Neural progenitor cell (in vitro differentiated cells): ENCODE results near the gene NUAK2. TPM values are rescaled to one million over a fixed set of nuclear protein-coding genes. Genes with fewer than 3 reads are reported as not detected.

Source experiments
- DNase-seq: peaks from one replicate; pipeline ENCODE4 v3.0.0-alpha.2; 2016; ENCODE audit warnings: low spot score
- H2AFZ ChIP-seq: fragments of 200-600 bp; sonication (generic); replicated peaks from 2 replicates; pipeline ENCODE4 v1.6.1; 2016; ENCODE audit warnings: antibody characterized with exemption
- H3F3A ChIP-seq: fragments of 200-600 bp; sonication (generic); 2 replicates; pipeline ENCODE4 v1.6.1; 2016; ENCODE audit warnings: antibody characterized with exemption, low read depth
- H3K27ac ChIP-seq: fragments of 200-600 bp; sonication (generic); 2 replicates; pipeline ENCODE4 v1.5.1; 2016; ENCODE audit warnings: mild to moderate bottlenecking
- H3K27me3 ChIP-seq: fragments of 200-600 bp; sonication (generic); 2 replicates; pipeline ENCODE4 v1.6.1; 2016; ENCODE audit warnings: mild to moderate bottlenecking, moderate library complexity
- H3K36me3 ChIP-seq: fragments of 200-600 bp; sonication (generic); 2 replicates; pipeline ENCODE4 v1.5.1; 2016
- H3K4me1 ChIP-seq: fragments of 200-600 bp; sonication (generic); 2 replicates; pipeline ENCODE4 v1.6.1; 2016; ENCODE audit warnings: mixed run types
- H3K4me2 ChIP-seq: fragments of 200-600 bp; sonication (generic); 2 replicates; pipeline ENCODE4 v1.6.1; 2016
- H3K4me3 ChIP-seq: fragments of 200-600 bp; sonication (generic); 2 replicates; pipeline ENCODE4 v1.5.1; 2016
- H3K79me2 ChIP-seq: fragments of 200-600 bp; sonication (generic); 2 replicates; pipeline ENCODE4 v1.6.1; 2016; ENCODE audit warnings: low read depth
- H3K9ac ChIP-seq: fragments of 200-600 bp; sonication (generic); 2 replicates; pipeline ENCODE4 v1.6.1; 2016
- H3K9me3 ChIP-seq: fragments of 200-600 bp; sonication (generic); 2 replicates; pipeline ENCODE4 v1.5.1; 2016; ENCODE audit warnings: low read depth
- H4K20me1 ChIP-seq: fragments of 200-600 bp; sonication (generic); 2 replicates; pipeline ENCODE4 v1.6.1; 2016; ENCODE audit warnings: low read depth
- H3K27ac Mint-ChIP-seq: 3 replicates; pipeline ENCODE4 v1.8.0; 2021; ENCODE audit warnings: mixed read lengths
- H3K27me3 Mint-ChIP-seq: 2 replicates; pipeline ENCODE4 v1.8.0; 2022; ENCODE audit warnings: low read depth, mild to moderate bottlenecking, inconsistent platforms, moderate library complexity, mixed read lengths; ENCODE audit not compliant: insufficient read depth
- H3K36me3 Mint-ChIP-seq: 3 replicates; pipeline ENCODE4 v1.8.0; 2021; ENCODE audit warnings: mixed read lengths
- H3K4me1 Mint-ChIP-seq: 3 replicates; pipeline ENCODE4 v1.8.0; 2021; ENCODE audit warnings: mixed read lengths
- H3K4me3 Mint-ChIP-seq: 3 replicates; pipeline ENCODE4 v1.8.0; 2021; ENCODE audit warnings: mild to moderate bottlenecking, moderate library complexity, mixed read lengths
- H3K9me3 Mint-ChIP-seq: 3 replicates; pipeline ENCODE4 v1.8.0; 2020; ENCODE audit warnings: mixed read lengths
- EZH2 ChIP-seq: fragments of 200-600 bp; sonication (generic); IDR thresholded peaks from 2 replicates; pipeline ENCODE4 v1.6.1; 2017; ENCODE audit warnings: antibody characterized with exemption, mild to moderate bottlenecking, moderate library complexity
- EZH2phosphoT487 ChIP-seq: fragments of 200-600 bp; sonication (generic); IDR thresholded peaks from 2 replicates; pipeline ENCODE4 v1.6.1; 2017; ENCODE audit warnings: antibody characterized with exemption
- total RNA-seq: library from RNA; depleted of rRNA; stranded (reverse); fragments of >200 nt; gene quantifications from 2 replicates; pipeline ENCODE4 v1.2.3, GENCODE V29; 2015; ENCODE audit warnings: low replicate concordance
- TF ChIP-seq, protein P1 (sequence below): fragments of 200-600 bp; sonication (generic); IDR thresholded peaks from 2 replicates; pipeline ENCODE4 v1.5.1; 2017; ENCODE audit warnings: antibody characterized with exemption, mild to moderate bottlenecking

The NUAK2 gene
- total RNA-seq, 1 donor from 2014 or later = 29.4 TPM

DNA sequence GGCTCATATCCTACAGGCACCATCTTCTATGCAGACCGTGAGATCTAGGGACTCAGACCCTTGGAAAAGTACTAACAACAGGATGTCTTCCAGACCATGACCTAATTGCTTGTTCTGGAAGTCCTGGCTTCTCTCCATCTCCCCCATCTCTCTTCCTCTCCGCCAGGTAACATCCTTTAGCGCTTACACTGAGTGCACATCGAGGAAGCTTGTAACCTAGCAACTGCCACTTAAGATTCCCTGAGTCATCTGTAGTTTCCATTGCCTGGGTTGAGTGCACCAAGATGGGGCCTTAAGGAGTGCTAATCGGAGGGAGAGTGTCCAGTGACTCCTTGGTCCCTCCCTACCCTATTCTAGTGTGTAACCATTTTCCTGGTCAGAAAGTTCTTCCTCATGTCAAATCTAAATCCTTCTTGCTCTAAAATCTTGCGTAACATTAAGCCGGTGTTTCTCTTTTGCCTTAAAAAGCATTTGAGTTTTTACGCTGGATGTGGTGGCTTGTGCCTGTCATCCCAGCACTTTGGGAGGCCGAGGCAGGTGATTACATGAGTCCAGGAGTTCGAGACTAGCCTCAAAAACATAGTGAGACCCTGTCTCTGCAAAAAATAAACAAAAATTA, 25.5 kb upstream of the NUAK2 start:
- Histone ChIP-seq H4K20me1 (peaks cover 13% of the 10 kb centered on the region), H3K36me3 (no peaks in the 10 kb centered on the region), H3K9me3 (no peaks in the 10 kb centered on the region), H3K27ac (no peak overlapping the region), H2AFZ (no peak overlapping the region), H3K4me2 (no peak overlapping the region), H3F3A (peaks cover 57% of the 10 kb centered on the region), H3K27me3 (peaks cover 50% of the 10 kb centered on the region), H3K4me1 (peaks cover 53% of the 10 kb centered on the region), H3K9ac (no peak overlapping the region), H3K4me3 (no peak overlapping the region), H3K79me2 (no peaks in the 10 kb centered on the region)
- Mint-ChIP-seq H3K27me3 (peaks cover 22% of the 10 kb centered on the region), H3K4me3 (no peak overlapping the region), H3K27ac (no peak overlapping the region), H3K36me3 (peaks cover 6% of the 10 kb centered on the region), H3K9me3 (peaks cover 4% of the 10 kb centered on the region), H3K4me1 (peaks cover 65% of the 10 kb centered on the region)
- TF ChIP-seq EZH2phosphoT487 (no peak), EZH2 (no peak)
- TF ChIP-seq, protein P1, sequence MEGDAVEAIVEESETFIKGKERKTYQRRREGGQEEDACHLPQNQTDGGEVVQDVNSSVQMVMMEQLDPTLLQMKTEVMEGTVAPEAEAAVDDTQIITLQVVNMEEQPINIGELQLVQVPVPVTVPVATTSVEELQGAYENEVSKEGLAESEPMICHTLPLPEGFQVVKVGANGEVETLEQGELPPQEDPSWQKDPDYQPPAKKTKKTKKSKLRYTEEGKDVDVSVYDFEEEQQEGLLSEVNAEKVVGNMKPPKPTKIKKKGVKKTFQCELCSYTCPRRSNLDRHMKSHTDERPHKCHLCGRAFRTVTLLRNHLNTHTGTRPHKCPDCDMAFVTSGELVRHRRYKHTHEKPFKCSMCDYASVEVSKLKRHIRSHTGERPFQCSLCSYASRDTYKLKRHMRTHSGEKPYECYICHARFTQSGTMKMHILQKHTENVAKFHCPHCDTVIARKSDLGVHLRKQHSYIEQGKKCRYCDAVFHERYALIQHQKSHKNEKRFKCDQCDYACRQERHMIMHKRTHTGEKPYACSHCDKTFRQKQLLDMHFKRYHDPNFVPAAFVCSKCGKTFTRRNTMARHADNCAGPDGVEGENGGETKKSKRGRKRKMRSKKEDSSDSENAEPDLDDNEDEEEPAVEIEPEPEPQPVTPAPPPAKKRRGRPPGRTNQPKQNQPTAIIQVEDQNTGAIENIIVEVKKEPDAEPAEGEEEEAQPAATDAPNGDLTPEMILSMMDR = no peak
- DNase-seq = no peak

DNA sequence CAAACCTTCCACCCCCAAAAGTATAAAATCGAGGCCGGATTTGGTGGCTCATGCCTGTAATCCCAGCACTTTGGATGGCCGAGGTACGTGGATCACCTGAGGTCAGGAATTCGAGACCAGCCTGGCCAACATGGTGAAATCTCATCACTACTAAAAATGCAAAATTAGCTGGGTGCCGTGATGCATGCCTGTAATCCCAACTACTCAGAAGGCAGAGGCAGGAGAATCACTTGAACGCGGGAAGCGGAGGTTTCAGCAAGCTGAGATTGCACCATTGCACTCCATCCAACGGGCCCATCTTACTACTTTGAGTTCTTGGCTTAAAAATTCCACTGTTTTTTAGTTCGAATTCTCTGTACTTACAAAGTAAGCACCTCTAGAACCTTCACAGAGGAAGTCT, 24.2 kb upstream of the NUAK2 start:
- no peaks in the 10 kb centered on the region for H3K36me3 ChIP-seq
- peaks cover 26% of the 10 kb centered on the region for H3K27me3 Mint-ChIP-seq

DNA sequence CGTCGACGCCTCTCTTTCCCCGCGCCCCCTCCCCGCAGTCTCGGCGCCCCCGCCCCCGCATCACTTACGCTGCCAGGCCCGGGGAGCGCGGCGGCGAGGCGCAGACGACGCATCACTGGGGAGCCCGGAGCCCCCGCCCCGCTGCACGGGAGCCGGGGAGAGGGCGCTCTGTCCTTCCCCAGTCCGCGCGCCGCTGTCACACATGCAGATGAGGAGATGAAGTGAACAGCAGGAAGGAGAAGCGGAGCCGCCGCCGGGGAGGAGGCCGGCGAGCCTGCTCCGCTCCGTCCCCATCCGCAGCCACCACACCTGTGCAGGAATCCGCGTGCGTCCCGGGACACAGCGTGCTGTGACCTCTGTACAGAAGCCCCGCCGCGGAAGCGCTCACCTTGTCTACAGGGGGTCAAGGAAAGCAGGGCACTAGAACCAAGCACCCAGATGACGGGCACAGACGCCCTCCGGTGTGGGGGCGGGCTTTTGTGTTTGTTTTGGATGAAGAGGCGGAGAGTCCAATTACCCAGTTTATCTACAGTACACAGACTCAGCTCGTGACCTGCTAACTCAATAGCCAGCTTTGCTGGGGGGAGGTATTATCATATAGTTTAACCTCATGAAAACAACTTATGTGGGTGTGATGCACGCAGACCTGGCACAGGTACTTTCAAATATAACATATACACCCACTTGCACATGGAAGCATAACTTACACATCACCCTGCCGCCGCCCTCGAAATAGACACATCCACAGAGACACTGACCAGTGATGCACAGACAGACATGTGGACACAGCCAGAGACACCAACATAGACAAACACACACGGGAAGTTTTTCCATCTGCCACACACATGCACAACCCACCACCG, 22.8 kb upstream of the NUAK2 start:
- Mint-ChIP-seq H3K4me3 (peak overlapping the region; percentile 58), H3K27ac (no peak overlapping the region), H3K4me1 (peaks cover 45% of the 10 kb centered on the region), H3K36me3 (peaks cover 8% of the 10 kb centered on the region), H3K9me3 (peaks cover 5% of the 10 kb centered on the region), H3K27me3 (peaks cover 26% of the 10 kb centered on the region)
- no peak overlapping the region for H3K9ac ChIP-seq
- TF ChIP-seq EZH2 (peak; percentile 53), EZH2phosphoT487 (no peak)
- TF ChIP-seq, protein P1 = no peak
- H2AFZ ChIP-seq = peak overlapping the region; percentile 46
- peaks cover 37% of the 10 kb centered on the region for H3F3A ChIP-seq
- no peaks in the 10 kb centered on the region for H3K9me3 ChIP-seq
- H3K27me3 ChIP-seq = peaks cover 53% of the 10 kb centered on the region
- H3K4me1 ChIP-seq = peaks cover 29% of the 10 kb centered on the region
- DNase-seq = peak; percentile 78
- H3K36me3 ChIP-seq = no peaks in the 10 kb centered on the region
- H3K27ac ChIP-seq = no peak overlapping the region
- H3K4me2 ChIP-seq = peak overlapping the region; percentile 97
- peak overlapping the region; percentile 61 for H3K4me3 ChIP-seq
- peaks cover 9% of the 10 kb centered on the region for H4K20me1 ChIP-seq
- no peaks in the 10 kb centered on the region for H3K79me2 ChIP-seq

More for the DNA sequence above, 24.2 kb upstream of the NUAK2 start:
- no peak for DNase-seq
- H4K20me1 ChIP-seq = peaks cover 13% of the 10 kb centered on the region
- no peak overlapping the region for H3K4me3 ChIP-seq
- TF ChIP-seq EZH2 (no peak), EZH2phosphoT487 (no peak)
- TF ChIP-seq, protein P1 = no peak
- no peak overlapping the region for H2AFZ ChIP-seq
- peaks cover 6% of the 10 kb centered on the region for H3K36me3 Mint-ChIP-seq
- no peak overlapping the region for H3K27ac Mint-ChIP-seq
- H3F3A ChIP-seq = peaks cover 52% of the 10 kb centered on the region
- H3K9me3 ChIP-seq = no peaks in the 10 kb centered on the region
- H3K9ac ChIP-seq = no peak overlapping the region
- peaks cover 4% of the 10 kb centered on the region for H3K9me3 Mint-ChIP-seq
- no peak overlapping the region for H3K27ac ChIP-seq
- H3K79me2 ChIP-seq = no peaks in the 10 kb centered on the region
- H3K4me2 ChIP-seq = no peak overlapping the region
- peaks cover 53% of the 10 kb centered on the region for H3K27me3 ChIP-seq
- peak overlapping the region; percentile 44 for H3K4me3 Mint-ChIP-seq
- H3K4me1 ChIP-seq = peaks cover 43% of the 10 kb centered on the region
- H3K4me1 Mint-ChIP-seq = peaks cover 58% of the 10 kb centered on the region
